H1 (cell line): ENCODE data around the gene TNIK. TPM values are rescaled to one million over a fixed set of nuclear protein-coding genes. Genes with fewer than 3 reads are reported as not detected.

Source experiments
- CTCF ChIA-PET: fragments of 300-600 bp; sonication (Branson Sonifier 250); formaldehyde crosslinking; loops from one replicate; lab custom pipeline; 2021; ENCODE audit not compliant: partially characterized antibody; lab: Charles Lee
- POLR2A ChIA-PET: fragments of 300-600 bp; sonication (Branson Sonifier 250); formaldehyde crosslinking; loops from one replicate; lab custom pipeline; 2021; ENCODE audit warnings: inconsistent platforms; ENCODE audit not compliant: partially characterized antibody; lab: Charles Lee
- DNase-seq, 2 experiments: peaks; one replicate each; pipeline versions ENCODE4 v3.0.0 to v3.0.0-alpha.2; 2010 to 2022; ENCODE audit warnings: low spot score in 2 of 2, low read depth in 1 of 2, mixed read lengths in 1 of 2
- FAIRE-seq: peaks from 2 replicates; lab custom pipeline; 2011; peaks lifted over from hg19 to GRCh38; lab: Jason Lieb, UNC
- H2AFZ ChIP-seq: 2 replicates; pipeline ENCODE4 v1.8.1; 2012; ENCODE audit warnings: low read length, inconsistent platforms
- H2AK5ac ChIP-seq: 2 replicates; pipeline ENCODE4 v1.6.1; 2013; ENCODE audit warnings: low read depth, low read length
- H2BK120ac ChIP-seq: replicated peaks from 2 replicates; pipeline ENCODE3; 2013; ENCODE audit warnings: low read depth, low read length, inconsistent platforms
- H2BK12ac ChIP-seq: 2 replicates; pipeline ENCODE4 v1.6.1; 2013; ENCODE audit warnings: low read depth, low read length
- H2BK15ac ChIP-seq: 2 replicates; pipeline ENCODE4 v1.6.1; 2013; ENCODE audit warnings: low read length
- H2BK20ac ChIP-seq: 2 replicates; pipeline ENCODE4 v1.6.1; 2013; ENCODE audit warnings: low read length
- H2BK5ac ChIP-seq: 2 replicates; pipeline ENCODE4 v1.6.1; 2013; ENCODE audit warnings: low read depth, low read length
- H3K14ac ChIP-seq: 2 replicates; pipeline ENCODE4 v1.6.1; 2013; ENCODE audit warnings: inconsistent platforms; ENCODE audit not compliant: insufficient read length
- H3K18ac ChIP-seq: 2 replicates; pipeline ENCODE4 v1.6.1; 2013; ENCODE audit warnings: low read length; ENCODE audit errors: extremely low read depth
- H3K23ac ChIP-seq: 2 replicates; pipeline ENCODE4 v1.6.1; 2013; ENCODE audit warnings: inconsistent platforms; ENCODE audit not compliant: insufficient read length
- H3K23me2 ChIP-seq: 2 replicates; pipeline ENCODE4 v1.6.1; 2013; ENCODE audit warnings: low read depth, low read length
- H3K27ac ChIP-seq: 2 replicates; pipeline ENCODE4 v1.6.1; 2011; ENCODE audit warnings: low read depth, low read length, inconsistent platforms
- H3K27me3 ChIP-seq, 4 experiments: replicated peaks in 1 of 4; 1 replicate in 1 of 4; 2 replicates in 3 of 4; pipeline versions ENCODE4 v1.6.1 to v1.8.1; 2011 to 2013; ENCODE audit warnings: low read length in 3 of 4, mild to moderate bottlenecking in 3 of 4, inconsistent platforms in 2 of 4, mixed read lengths in 2 of 4, moderate library complexity in 1 of 4; ENCODE audit not compliant: control insufficient read depth in 3 of 4, insufficient read depth in 3 of 4; ENCODE audit errors: extremely low read depth in 1 of 4
- H3K36me3 ChIP-seq, 4 experiments: 2 replicates each; pipeline versions ENCODE4 v1.6.1 to v1.8.1; 2011 to 2013; ENCODE audit warnings: mild to moderate bottlenecking in 4 of 4, low read length in 3 of 4, moderate library complexity in 2 of 4, control low read depth in 1 of 4, inconsistent platforms in 1 of 4; ENCODE audit not compliant: insufficient read depth in 4 of 4, control insufficient read depth in 2 of 4
- H3K4ac ChIP-seq: replicated peaks from 2 replicates; pipeline ENCODE3; 2013; ENCODE audit warnings: low read length, low read depth, mixed read lengths, inconsistent platforms; ENCODE audit not compliant: insufficient read length
- H3K4me1 ChIP-seq, 4 experiments: replicated peaks in 1 of 4; 1 replicate in 1 of 4; 2 replicates in 3 of 4; pipeline versions ENCODE4 v1.6.1 to v1.8.1; 2011 to 2013; ENCODE audit warnings: low read length in 3 of 4, inconsistent platforms in 2 of 4, mixed read lengths in 1 of 4; ENCODE audit not compliant: insufficient read depth in 4 of 4, control insufficient read depth in 3 of 4
- H3K4me2 ChIP-seq, 2 experiments: 2 replicates each; pipeline versions ENCODE4 v1.6.1 to v1.8.1; 2011 to 2013; ENCODE audit warnings: low read depth in 2 of 2, low read length in 2 of 2, control low read depth in 1 of 2, inconsistent platforms in 1 of 2, mild to moderate bottlenecking in 1 of 2; ENCODE audit not compliant: insufficient read depth in 1 of 2
- H3K4me3 ChIP-seq, 4 experiments: fragments of 200-600, 300-600 bp in 1 of 4; sonication (generic), shearing (Covaris generic), sonication (Bioruptor Twin) in 1 of 4; 2 replicates each; pipeline versions ENCODE4 v1.5.1 to v1.8.1; 2011 to 2016; ENCODE audit warnings: low read length in 4 of 4, low read depth in 3 of 4, control low read depth in 2 of 4, inconsistent platforms in 2 of 4, mild to moderate bottlenecking in 2 of 4, mixed read lengths in 1 of 4, moderate library complexity in 1 of 4; ENCODE audit not compliant: insufficient read depth in 2 of 4; ENCODE audit errors: extremely low read depth in 1 of 4
- H3K56ac ChIP-seq: replicated peaks from 2 replicates; pipeline ENCODE3; 2013; ENCODE audit warnings: low read depth, mild to moderate bottlenecking, mixed read lengths, low read length, inconsistent platforms; ENCODE audit not compliant: insufficient read length
- H3K79me1 ChIP-seq: 2 replicates; pipeline ENCODE4 v1.6.1; 2013; ENCODE audit warnings: low read depth, low read length, control low read depth
- H3K79me2 ChIP-seq, 2 experiments: 2 replicates each; pipeline versions ENCODE4 v1.6.1 to v1.8.1; 2012 to 2013; ENCODE audit warnings: low read length in 2 of 2, mild to moderate bottlenecking in 2 of 2, inconsistent platforms in 1 of 2; ENCODE audit not compliant: insufficient read depth in 2 of 2, control insufficient read depth in 1 of 2
- H3K9ac ChIP-seq, 4 experiments: replicated peaks in 1 of 4; 1 replicate in 1 of 4; 2 replicates in 3 of 4; pipeline versions ENCODE4 v1.6.1 to v1.8.1; 2011 to 2013; ENCODE audit warnings: low read depth in 3 of 4, low read length in 3 of 4, control low read depth in 2 of 4, mild to moderate bottlenecking in 2 of 4, moderate library complexity in 2 of 4, inconsistent platforms in 1 of 4; ENCODE audit errors: extremely low read depth in 1 of 4
- H3K9me3 ChIP-seq, 2 experiments: 2 replicates each; pipeline versions ENCODE4 v1.6.1 to v1.8.1; 2012 to 2013; ENCODE audit warnings: mild to moderate bottlenecking in 2 of 2, moderate library complexity in 2 of 2, control low read depth in 1 of 2, inconsistent platforms in 1 of 2, low read depth in 1 of 2, low read length in 1 of 2, mixed read lengths in 1 of 2; ENCODE audit not compliant: insufficient read depth in 2 of 2
- H4K20me1 ChIP-seq, 2 experiments: replicated peaks in 1 of 2; 2 replicates each; pipeline versions ENCODE3 to v1.8.1; 2011 to 2013; ENCODE audit warnings: inconsistent platforms in 2 of 2, low read length in 2 of 2, mild to moderate bottlenecking in 1 of 2; ENCODE audit not compliant: insufficient read depth in 2 of 2, control insufficient read depth in 1 of 2
- H4K5ac ChIP-seq: 2 replicates; pipeline ENCODE4 v1.6.1; 2013; ENCODE audit warnings: low read length, low read depth, mixed read lengths, inconsistent platforms; ENCODE audit not compliant: insufficient read length
- H4K8ac ChIP-seq: 2 replicates; pipeline ENCODE4 v1.8.0; 2013; ENCODE audit warnings: mild to moderate bottlenecking, moderate library complexity, low read length, inconsistent platforms; ENCODE audit not compliant: insufficient read depth; ENCODE audit errors: extremely low read depth
- H4K91ac ChIP-seq: replicated peaks from 2 replicates; pipeline ENCODE3; 2013; ENCODE audit warnings: low read length, mixed read lengths, inconsistent platforms; ENCODE audit not compliant: insufficient read length
- ASH2L ChIP-seq: fragments of 200-600, 300-600 bp; sonication (generic); IDR thresholded peaks from one replicate; pipeline ENCODE4 v1.7.1; 2017; ENCODE audit warnings: low read length
- CEBPB ChIP-seq: IDR thresholded peaks from 2 replicates; pipeline ENCODE4 v1.6.1; 2012; ENCODE audit warnings: low read depth, low read length
- E2F6 ChIP-seq: IDR thresholded peaks from 2 replicates; pipeline ENCODE4 v1.6.1; 2012; ENCODE audit warnings: inconsistent platforms
- GTF2F1 ChIP-seq: IDR thresholded peaks from 2 replicates; pipeline ENCODE4 v1.6.1; 2012; ENCODE audit warnings: low read depth, low read length, improper control_type of control experiment, borderline replicate concordance
- MAX ChIP-seq: IDR thresholded peaks from 2 replicates; pipeline ENCODE4 v1.6.1; 2012; ENCODE audit warnings: inconsistent platforms
- POLR2AphosphoS5 ChIP-seq: IDR thresholded peaks from 2 replicates; pipeline ENCODE4 v1.6.1; 2011; ENCODE audit warnings: low read depth, low read length
- POU5F1 ChIP-seq: IDR thresholded peaks from 2 replicates; pipeline ENCODE4 v1.6.1; 2011; ENCODE audit warnings: low read depth, mild to moderate bottlenecking, low read length, moderate library complexity
- RAD21 ChIP-seq, 2 experiments: IDR thresholded peaks in 1 of 2; conservative IDR thresholded peaks in 1 of 2; 2 replicates each; pipeline ENCODE4 v1.6.1; 2011; ENCODE audit warnings: low read depth in 2 of 2, low read length in 2 of 2, improper control_type of control experiment in 1 of 2, inconsistent platforms in 1 of 2, mild to moderate bottlenecking in 1 of 2, moderate library complexity in 1 of 2
- RBBP5 ChIP-seq: IDR thresholded peaks from 2 replicates; pipeline ENCODE4 v1.7.1; 2012; ENCODE audit warnings: low read depth, mild to moderate bottlenecking, inconsistent platforms, low read length, moderate library complexity, borderline replicate concordance
- RFX5 ChIP-seq: IDR thresholded peaks from 2 replicates; pipeline ENCODE4 v1.6.1; 2011; ENCODE audit warnings: low read depth, low read length, improper control_type of control experiment, borderline replicate concordance
- RXRA ChIP-seq: IDR thresholded peaks from 2 replicates; pipeline ENCODE4 v1.6.1; 2011; ENCODE audit warnings: low read depth, mild to moderate bottlenecking, low read length, moderate library complexity; ENCODE audit not compliant: insufficient read depth
- TAF1 ChIP-seq: IDR thresholded peaks from 2 replicates; pipeline ENCODE4 v1.6.1; 2011; ENCODE audit warnings: mild to moderate bottlenecking, low read depth, low read length
- TCF12 ChIP-seq: IDR thresholded peaks from 2 replicates; pipeline ENCODE4 v1.6.1; 2011; ENCODE audit warnings: low read depth, mild to moderate bottlenecking, low read length
- ZNF274 ChIP-seq: IDR thresholded peaks from 2 replicates; pipeline ENCODE4 v1.7.0; 2012; ENCODE audit warnings: low read length, borderline replicate concordance; ENCODE audit errors: extremely low read depth
- WGBS, 2 experiments: shearing (Covaris generic) in 1 of 2; methylation state at CpG; one replicate each; pipeline versions ENCODE4 v1.1.6 to v1.1.7; 2013 to 2015; ENCODE audit warnings: low lambda C conversion rate in 2 of 2, mixed read lengths in 2 of 2, inconsistent platforms in 1 of 2, low coverage in 1 of 2, missing lambda C conversion rate in 1 of 2; ENCODE audit not compliant: insufficient replicate concordance in 2 of 2, insufficient coverage in 1 of 2, insufficient read length in 1 of 2; ENCODE audit errors: extremely low coverage in 1 of 2, missing lambda C conversion rate in 1 of 2; 5-methylcytosine and 5-hydroxymethylcytosine counted together
- polyA plus RNA-seq, 7 experiments: library from polyadenylated mRNA; depleted of rRNA in 3 of 7; stranded (reverse) in 5 of 7; unstranded in 2 of 7; fragments of >200 nt in 5 of 7; fragments of 200-250 nt in 2 of 7; gene quantifications; 1 replicate in 5 of 7; 2 replicates in 1 of 7; 4 replicates in 1 of 7; pipeline versions ENCODE4 v1.2.1 to v1.2.3, GENCODE V29; 2011 to 2013; ENCODE audit warnings: missing spikeins in 2 of 7, mixed read lengths in 2 of 7
- total RNA-seq: library from RNA; stranded (reverse); fragmentation: NEBNext Ultra II Directional; extraction: Animal tissue kit (Norgen Biotek cat#: 25700); gene quantifications from 2 replicates; pipeline ENCODE4 v1.2.1, GENCODE V29; 2021

The TNIK gene
- total and polyA plus RNA-seq, 2 of the 8 experiments (the other 6 are each of a cell fraction or from before 2014, with no cell fraction given) = 7.4 to 42.0 TPM

- CTCF ChIA-PET = interaction anchor here (0.6 to 3.5 kb wide), 3 partner anchors 11 to 1246 kb away, joined by 3 to 15 read pairs (median 3); no protein-coding TSS in a partner anchor
- no peak for FAIRE-seq
- no peak for TF ChIP-seq RAD21 (IDR thresholded peaks at IDR 0.05 in 1 of 2, conservative IDR thresholded peaks at IDR 0.05 in 1 of 2; ENCODE audit: low read depth in 2 of 2, low read length in 2 of 2)
- TF ChIP-seq RFX5 = no peak
- TF ChIP-seq MAX = no peak
- TF ChIP-seq TCF12 = no peak
- no peak for TF ChIP-seq TAF1
- no peak for TF ChIP-seq GTF2F1
- no peak for TF ChIP-seq ASH2L
- TF ChIP-seq CEBPB = no peak
- no peak for TF ChIP-seq E2F6
- TF ChIP-seq ZNF274 = no peak
- TF ChIP-seq RBBP5 = no peak
- TF ChIP-seq POU5F1 = no peak
- TF ChIP-seq POLR2AphosphoS5 = no peak
- no peak for TF ChIP-seq RXRA
Observed at GRCh38 chr3:171115667-171116066, 344.5 kb downstream of the TNIK start.

More at GRCh38 chr3:171115667-171116066, 344.5 kb downstream of the TNIK start:
- Histone ChIP-seq H4K91ac (no peak overlapping the region), H3K23ac (no peak overlapping the region), H3K4me1 (peaks cover 0 to 9% (median 4%) of the 10 kb centered on the region in 4 experiments; a peak in 4 of 7 replicates), H3K23me2 (no peaks in the 10 kb centered on the region), H3K18ac (no peak overlapping the region), H3K79me2 (no peaks in the 10 kb centered on the region), H3K4me3 (no peak overlapping the region), H2BK5ac (no peak overlapping the region), H3K27ac (no peak overlapping the region), H2BK12ac (no peak overlapping the region), H4K5ac (no peak overlapping the region), H2AK5ac (no peak overlapping the region), H2BK20ac (no peak overlapping the region), H3K27me3 (no peaks in the 10 kb centered on the region), H3K79me1 (no peaks in the 10 kb centered on the region), H3K4ac (no peak overlapping the region), H4K20me1 (no peaks in the 10 kb centered on the region), H3K9me3 (no peaks in the 10 kb centered on the region), H4K8ac (no peak overlapping the region), H2BK15ac (no peak overlapping the region; the same call in 1 of the 2 replicates), H3K36me3 (no peaks in the 10 kb centered on the region; a peak in 1 of 8 replicates), H3K14ac (no peak overlapping the region), H3K9ac (no peak overlapping the region; a peak in 1 of 7 replicates), H2AFZ (no peak overlapping the region), H2BK120ac (no peak overlapping the region), H3K4me2 (no peak overlapping the region), H3K56ac (no peak overlapping the region)
- DNase-seq = no peak
- WGBS, 2 experiments = 91% methylated on average over 2 of the region's 2 CpGs; no CpG with 5 or more reads in 1 of the 2 experiments
- POLR2A ChIA-PET = no interaction called here
